GM21723 (cell line): ENCODE results near the gene TACR2.

Experiments
- ATAC-seq: cut with Tn5 transposase; IDR thresholded peaks from one replicate; pipeline ENCODE4 v1.9.1; 2021; ENCODE audit warnings: mild to moderate bottlenecking, moderate library complexity; ENCODE audit not compliant: unreplicated experiment

The TACR2 gene

DNA sequence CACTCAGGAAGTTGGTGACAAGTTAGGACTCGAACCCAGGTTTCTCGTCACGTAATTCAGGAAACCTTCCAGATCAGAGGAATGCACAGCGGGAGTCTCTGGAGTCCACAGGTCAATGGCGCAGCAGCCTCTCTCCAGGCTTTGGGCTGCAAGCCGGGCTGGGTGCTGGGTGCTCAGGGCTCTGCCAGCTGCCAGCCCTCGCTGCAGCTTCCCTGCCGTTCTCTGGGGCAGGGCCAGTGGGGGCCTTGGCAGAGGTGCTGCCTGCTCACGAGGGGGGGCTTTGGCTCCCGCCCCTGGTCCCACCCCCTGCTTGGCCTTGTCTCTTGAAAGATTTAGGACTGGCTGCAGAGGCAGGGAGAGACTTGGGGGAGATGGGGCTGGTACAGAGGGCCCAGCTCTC lies at the start of gene TACR2:
TACR2 (minus strand) TSS at position 224 of the 400 bp plus-strand sequence. CDS start 595 bp downstream, outside the sequence.
- no peak for ATAC-seq

DNA sequence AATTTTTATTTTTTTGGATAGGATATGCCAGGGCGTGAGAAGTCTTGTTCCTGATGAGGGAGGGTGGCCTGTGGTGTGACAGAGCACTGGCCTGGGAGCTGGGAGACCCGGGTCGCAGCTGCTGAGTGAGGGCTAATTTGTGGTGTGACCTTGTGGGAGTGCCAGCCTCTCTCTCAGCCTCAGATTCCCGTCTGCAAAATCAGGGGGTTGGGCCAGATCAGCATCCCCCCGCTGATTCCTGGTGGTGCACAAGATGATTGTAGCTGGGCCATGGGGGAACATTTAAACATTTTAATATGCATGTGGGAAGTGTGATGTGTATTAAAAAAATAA lies 49.4 kb upstream of the TACR2 start:
- ATAC-seq = no peak

DNA sequence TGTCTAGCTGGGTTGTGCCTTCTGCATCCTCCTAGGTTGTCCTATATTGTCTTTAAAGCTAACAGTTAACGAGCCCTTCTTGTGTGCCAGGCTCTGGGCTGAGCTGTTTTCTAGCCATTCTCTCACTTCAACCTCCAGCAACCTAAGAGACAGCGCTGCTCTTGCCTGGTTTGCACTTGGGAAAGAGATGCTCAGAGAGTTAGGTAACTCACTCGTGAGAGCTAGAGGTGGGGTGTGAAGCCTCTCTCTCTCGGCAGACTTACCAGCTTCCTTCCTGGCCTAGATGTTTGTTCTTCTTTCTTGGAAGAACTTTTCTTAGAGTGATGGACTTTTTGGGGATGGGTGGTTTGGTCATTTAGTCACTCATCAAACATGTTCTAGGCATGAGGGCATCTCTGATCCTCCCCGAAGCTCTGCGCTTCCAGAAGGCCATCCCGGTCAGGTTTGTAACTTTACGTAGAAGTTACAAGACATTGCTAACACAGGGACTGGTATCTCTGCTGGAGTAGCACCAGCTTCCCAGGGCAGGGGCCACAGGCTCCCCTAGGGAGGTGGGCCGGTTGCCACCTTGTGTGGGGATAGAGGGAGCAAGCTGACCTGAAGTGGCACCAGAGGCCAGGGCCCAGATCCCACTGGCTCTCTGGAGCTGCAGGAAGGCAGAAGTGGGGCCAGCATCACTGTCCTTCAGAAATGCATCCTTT lies 48.9 kb upstream of the TACR2 start:
- no peak for ATAC-seq

DNA sequence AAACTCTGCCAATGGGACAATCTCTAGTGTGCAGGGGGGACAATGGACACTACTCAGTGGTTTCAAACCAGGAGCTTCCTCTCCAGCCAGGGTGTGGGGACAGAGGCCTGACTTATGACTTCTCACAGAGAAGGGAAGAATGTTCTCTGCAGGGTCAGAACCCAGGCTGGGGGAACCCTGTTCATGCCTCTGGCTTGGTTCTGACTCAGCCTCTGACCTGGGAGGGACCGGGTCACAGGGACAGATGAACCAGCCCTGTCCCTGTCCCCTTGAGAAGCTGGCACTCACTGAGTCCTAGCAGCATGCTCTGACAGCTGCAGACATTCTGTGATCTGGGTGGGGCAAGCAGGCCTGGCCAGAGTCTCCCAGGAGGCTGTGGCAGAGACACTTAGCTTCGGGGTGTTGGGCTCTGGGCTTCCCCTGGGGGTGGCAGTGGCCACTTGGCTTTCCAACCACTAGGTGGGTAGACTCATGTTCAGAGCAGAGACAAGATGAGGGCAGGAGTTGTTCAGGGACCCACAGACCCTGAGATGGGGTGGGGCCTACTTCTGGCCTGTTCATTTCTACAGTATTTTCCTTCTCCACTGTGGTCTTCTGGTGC lies 48.2 kb upstream of the TACR2 start:
- no peak for ATAC-seq

DNA sequence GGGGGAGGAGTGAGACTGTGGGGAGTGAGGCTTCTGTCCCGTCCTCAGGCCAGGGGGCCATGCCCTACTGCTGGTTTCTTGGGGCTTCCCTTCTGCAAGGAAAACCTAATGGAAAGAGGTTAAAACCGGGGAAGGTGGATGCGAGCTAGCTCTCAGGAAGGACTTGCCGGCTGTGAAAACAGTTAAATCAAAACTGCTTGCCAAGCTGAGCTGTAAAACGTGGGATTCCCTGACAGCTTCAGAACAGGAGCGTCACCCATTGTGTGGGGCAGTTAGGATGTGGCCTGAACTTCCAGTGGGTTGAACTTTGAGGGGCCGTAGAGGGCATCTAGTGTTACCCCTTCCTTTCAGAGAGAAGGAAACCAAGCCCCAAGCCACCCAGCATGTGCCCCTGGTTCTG lies 47.7 kb upstream of the TACR2 start:
- no peak for ATAC-seq

DNA sequence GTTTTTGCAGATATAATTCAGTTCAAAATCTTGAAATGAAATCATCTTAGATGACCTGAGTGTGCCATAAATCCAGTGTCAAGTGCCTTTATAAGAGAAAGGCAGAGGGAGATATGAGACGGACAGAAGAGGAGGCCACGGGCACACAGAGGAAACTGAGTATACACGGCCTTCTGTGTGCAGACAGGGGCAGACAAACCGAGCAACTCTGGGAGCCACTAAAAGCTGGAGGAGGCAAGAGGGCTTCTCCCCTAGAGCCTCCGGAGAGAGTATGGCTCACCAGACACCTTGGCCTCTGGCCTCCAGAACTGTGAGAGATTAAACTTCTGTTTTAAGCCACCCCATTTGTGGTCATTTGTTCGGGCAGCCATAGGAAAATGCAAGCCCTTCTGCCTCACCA lies 47.2 kb upstream of the TACR2 start:
- ATAC-seq = no peak

DNA sequence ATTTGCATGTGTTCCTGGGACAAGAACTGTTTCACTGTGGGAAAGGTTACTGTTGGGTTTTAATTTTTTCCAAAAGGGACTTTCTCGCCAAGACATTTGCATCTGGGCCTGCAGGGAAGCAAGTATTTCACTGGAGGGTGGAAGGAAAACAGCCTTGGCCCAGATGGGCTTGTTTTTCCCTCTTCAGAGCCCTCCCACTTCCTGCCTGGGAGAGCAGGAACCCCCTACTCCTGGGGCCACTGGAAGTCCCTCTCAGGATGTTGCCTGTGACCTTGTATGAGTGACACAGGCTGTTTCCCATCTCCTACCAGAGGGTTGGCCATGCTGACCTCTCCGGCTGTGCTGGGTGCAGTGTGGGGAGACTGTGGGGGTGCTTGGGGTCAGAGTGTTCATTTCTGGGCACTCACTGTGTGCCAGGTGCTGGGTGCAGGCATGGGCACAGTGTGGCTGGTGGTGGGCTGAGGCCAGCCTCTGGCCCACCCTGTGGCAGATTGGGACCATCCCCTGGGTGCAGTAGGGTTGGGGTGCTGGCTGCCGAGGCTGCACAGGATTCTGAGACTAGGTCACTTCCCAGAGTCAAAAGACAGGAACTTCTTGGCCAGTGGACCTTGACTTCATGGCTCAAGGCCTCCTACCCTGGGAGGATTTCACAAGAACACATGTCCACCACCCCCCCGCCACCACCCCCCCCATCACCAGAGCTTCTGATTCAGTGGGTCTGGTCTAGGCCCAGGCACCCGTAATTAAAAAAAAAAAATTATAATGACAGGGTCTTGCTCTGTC lies 44.7 kb upstream of the TACR2 start:
- no peak for ATAC-seq

DNA sequence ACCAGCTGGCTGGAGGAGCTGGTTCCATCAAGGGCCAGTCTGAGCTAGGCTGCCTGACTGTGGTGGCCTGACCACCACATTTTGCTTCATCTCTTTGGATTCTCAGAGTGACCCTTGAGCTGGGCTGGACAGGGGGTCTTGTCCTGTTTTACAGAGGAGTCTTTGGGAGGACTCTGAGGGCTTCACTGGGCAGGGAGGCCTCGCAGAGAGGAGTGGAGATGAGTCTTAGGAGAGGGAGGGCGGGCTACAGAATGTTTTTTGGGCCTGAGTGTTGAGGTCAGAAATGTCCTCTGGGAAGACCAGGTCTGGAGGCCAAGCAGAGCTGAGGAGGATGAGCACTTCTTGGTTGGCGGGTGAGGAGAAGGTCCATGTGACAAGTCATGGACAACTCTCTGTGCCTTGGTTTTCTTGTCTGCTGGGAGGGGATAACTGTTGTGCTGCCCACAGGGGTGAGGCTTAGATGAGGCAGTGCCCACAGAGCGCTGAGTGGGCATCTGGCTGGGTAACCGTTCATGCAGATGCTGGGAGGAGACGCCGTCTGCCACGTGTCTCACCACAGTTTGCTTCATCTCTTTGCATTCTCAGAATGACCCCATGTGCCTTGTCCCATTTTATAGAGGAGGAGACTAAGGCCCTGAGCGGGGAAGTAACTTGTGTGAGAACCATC lies 44.0 kb upstream of the TACR2 start:
- no peak for ATAC-seq

DNA sequence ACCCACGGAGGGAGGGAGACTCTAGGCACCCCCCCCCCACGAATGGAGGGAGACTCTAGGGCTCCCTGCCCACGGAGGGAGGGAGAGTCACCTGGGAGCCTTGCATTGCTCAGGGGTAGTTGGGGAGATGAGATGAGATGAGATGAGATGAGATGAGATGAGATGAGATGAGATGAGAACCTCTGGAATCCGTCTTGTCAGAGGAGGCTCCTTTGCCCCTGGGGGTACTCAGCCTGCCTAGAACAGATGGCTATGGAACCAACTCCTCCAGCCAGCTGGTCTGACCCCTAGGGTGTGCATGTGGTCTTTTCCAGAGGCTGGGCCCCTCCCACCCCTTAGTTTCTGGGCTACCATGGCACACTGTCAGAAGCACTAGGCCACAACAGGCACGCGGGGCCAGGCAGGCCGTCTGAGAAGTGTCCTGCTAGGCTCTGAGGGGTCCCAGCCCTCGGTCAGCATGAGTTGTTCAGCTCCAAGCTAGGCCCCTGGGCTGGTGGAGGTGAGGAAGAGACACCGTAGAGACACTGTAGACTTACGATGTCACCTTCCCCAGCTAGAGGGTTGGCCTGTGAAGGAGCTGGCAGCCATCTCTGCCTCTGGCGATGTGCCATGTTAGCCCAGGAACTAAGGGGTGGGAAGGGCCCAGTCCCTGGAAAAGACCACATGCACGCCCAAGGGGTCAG lies 43.3 kb upstream of the TACR2 start:
- no peak for ATAC-seq

DNA sequence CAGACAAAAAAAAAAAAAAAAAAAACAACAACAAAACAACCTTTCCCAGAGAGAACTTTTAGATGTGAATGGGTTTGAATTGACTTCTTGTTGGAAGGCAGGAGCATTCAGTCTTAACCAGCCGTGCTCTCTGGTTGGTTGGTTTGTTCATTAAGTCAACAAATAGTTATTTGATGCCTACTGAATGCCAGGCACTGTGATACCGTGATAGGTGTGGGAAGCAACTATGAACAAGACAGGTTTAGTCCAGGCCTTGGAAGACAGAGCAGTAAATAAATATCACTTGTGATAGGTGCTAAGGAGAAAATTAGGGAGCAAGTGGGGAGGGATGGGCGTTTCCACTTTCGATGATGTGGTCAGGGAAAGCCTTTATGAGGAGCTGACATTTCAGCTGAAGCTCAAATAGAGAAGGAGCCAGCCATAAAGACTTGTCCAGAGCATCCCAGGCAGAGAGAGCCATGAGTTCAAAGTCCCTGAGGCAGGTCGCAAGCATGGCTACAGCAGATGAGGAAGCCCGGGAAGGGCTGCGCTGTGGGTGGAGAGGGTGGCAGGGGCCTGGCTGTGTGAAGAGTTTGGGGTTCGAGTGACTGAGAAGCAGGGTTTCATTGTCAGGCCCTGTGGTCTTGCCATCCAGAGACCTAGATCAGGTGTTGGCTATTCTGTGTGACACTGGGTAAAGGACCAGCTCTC lies 42.5 kb upstream of the TACR2 start:
- ATAC-seq = no peak

DNA sequence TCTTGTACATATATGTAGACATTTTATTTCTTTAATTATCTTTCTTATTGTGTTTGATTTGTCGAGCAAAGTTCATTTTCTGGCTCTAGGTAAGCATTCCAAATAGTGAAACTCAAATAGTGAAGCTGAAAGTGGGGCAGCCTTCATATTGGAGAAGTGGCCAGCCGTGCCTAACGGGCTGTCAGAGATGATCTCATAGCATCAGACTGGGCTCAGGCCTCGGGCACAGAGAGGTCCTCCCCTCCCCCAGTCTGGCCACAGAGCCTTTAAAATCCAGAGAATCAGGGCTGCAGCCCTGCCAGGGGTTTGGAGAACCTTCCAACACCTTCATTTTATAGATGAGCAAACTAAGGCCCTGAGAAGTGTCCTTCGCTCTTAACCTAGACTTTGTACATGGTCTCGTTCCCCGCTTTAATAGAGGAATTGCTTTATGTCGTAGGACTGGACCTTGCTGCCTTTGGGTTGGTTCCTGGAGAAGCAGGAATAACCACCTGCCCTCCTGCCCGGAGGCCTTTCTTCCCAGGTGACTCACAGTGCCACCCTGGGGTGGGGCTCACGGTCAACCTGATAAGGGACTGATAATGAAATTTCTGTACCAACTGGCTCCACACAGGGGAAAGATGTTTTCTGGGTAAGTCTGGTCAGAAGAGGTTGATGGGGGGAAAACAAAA lies 41.8 kb upstream of the TACR2 start:
- no peak for ATAC-seq

DNA sequence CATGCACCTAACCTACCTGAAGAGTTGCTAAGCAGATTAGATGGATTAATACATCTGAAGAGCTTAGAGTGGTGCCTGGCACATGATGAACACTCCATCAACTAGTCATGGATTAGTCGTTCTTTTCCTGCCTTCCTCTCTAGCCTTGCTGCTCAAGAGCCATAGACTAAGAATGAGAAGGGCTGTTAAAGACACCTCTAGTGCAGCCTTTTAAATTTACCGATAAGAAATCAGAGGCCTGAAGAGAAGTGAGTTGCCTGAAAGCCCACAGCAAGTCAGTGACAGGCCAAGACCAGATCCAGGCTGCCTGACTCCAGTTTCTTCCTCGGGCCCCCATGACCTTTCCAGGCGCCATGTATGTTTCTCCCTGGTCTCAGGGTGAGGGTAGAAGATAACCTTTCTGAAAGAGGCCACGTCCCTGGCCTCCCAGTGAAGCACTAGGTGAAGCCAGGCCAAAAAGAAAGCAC lies 41.1 kb upstream of the TACR2 start:
- ATAC-seq = no peak

DNA sequence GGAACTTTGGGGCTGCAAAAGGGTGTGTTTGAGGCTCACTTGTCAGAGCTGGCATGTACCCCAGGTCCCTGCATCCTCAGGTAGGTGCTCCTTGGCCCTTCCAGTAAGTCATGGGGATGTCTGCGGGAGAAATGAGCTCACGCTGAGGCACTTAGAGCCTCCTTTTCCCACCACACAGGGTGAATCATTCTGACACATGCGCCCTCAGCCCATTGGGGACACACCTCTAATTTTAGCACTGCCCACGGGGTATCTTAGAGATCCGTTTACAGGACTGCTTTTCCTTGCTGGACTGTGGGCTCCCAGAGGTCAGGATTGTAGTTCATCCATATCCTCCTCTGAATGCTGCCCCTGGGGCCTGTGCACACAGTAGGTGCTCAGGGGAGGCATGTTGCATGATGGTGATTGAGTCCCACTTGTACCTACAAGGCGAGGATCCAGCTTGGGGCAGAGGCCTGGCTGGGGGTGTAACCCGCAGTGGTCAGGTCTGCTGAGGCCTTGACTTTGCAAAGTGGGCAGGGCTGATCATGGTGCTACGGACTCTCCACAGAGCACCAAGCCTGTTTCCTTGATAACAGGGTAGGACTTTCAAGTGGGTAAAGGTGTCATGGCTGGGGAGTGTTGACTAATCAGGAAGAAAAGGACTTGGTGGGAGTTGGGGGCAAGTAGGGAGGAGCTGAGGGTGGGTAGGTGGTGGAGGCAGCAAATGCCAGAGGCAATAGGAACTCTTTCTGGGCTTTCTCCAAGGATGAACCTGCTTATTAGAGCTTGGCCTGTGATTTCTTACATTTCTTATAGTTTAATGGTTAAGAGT lies 40.4 kb upstream of the TACR2 start:
- no peak for ATAC-seq

DNA sequence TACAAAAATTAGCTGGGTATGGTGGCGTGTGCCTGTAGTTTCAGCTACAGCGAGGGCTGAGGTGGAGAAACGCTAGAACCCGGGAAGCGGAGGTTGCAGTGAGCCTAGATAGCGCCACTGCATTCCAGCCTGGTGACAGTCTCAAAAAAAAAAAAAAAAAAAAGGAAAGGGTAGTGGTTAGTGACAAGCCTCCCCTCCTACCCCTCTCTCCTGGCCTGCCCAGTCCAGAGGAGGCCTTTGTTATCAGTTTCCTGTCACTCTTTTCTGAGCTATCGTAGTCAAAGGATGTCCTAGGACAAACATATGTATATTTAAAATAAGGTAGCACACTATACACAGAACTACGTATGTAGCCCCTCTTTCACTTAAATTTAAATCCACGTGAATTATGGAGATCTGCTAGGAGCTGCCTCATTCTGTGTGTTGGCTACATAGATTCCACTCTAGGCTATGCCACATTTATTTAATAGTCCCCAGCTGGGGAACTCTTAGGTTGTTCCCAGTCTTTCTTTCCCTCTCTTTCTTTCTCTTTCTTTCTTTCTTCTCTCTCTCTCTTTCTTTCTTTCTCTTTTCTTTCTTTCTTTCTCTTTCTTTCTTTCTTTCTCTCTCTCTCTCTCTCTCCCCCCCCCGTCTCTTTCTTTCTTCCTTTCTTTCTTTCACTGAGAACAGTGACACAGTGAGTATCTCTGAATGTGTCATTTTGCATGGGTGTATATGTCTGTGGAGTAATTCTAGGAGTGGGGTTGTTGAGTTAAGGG lies 38.5 kb upstream of the TACR2 start:
- no peak for ATAC-seq

DNA sequence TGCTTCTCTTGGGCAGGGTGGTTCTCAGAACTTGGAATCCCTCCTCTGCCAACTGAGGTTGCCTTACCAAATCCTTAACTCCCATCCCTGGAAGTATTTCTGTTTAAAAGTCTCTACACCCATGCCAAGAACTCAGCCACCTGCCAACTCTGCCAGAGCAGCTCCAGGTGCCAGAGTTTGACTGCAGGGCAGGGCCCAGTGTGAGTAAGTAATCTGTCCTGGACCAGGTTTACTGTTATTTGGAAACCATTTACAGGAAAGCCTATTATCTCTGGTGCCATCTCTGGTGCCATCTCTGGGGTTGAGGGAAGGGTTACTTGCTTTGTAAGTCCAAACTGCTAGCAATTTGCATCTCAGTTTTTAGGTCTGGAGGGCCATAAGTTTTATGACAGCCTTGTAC lies 37.1 kb upstream of the TACR2 start:
- no peak for ATAC-seq

DNA sequence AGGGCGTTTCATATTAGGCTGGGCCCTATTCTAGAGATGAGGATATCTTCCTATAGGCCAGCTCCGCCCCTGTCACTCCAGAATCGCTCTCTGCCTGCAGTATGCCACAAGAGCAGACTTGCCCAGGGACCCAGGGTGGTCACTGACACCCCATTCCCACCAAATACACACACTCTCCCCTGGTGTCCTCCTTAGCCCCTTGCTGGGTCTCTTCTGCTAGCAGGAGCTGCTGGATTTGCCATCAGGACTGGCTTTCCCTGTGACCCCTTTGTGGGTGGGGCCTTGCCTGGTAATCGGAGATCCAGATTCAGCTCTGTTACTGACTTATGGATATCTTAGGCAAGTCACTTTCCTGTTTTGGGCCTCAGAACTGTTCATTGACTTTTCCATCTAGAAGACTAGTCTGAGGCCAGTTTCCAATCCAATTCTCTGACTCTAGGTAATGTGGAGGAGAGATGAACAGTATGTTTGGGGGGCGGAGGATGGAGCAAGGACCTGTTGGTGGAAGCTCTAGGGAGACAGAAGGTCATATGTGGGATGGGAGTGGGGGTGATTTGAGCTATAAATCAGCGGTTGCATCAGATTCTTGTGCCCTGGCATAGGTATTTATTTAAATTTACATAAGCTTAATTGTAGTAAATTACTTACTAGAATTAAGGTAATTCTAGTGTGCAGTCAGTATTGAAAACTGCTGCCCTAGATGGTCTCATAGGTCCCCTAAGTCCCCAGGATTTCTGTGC lies 36.1 kb upstream of the TACR2 start:
- no peak for ATAC-seq

DNA sequence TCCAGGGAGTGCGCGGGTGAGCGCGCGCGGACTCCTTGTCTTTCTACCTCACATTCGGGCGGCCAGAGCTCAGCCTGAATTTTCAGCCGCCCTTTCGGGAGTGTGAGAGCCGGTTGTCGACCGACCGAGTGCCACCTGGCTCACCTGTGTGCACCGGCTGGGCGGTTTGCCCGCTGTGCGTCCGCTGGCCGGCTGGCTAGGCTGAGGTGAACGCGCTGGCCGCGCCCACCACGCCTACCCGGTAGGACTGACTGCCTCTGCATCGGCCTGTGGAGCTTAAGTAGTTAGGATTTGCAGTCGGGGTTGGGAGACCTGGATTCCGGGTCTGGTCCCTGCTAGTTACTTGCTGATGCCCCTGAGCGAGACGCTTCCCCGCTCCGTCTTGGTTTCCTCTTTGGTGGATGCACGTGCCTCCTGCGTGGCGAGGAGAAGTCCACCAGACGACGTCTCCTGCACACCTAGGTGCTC lies 35.1 kb upstream of the TACR2 start:
- ATAC-seq = peak; percentile 13
